Airway epithelial cell (primary cell): ENCODE data around the gene GOLGA6L4. TPM values are rescaled to one million over a fixed set of nuclear protein-coding genes. Genes with fewer than 3 reads are reported as not detected.

Experiments used
- total RNA-seq: library from RNA; depleted of rRNA; stranded (reverse); fragments of >200 nt; gene quantifications from 2 replicates; pipeline ENCODE4 v1.2.3, GENCODE V29; 2015

GOLGA6L4 gene, protein sequence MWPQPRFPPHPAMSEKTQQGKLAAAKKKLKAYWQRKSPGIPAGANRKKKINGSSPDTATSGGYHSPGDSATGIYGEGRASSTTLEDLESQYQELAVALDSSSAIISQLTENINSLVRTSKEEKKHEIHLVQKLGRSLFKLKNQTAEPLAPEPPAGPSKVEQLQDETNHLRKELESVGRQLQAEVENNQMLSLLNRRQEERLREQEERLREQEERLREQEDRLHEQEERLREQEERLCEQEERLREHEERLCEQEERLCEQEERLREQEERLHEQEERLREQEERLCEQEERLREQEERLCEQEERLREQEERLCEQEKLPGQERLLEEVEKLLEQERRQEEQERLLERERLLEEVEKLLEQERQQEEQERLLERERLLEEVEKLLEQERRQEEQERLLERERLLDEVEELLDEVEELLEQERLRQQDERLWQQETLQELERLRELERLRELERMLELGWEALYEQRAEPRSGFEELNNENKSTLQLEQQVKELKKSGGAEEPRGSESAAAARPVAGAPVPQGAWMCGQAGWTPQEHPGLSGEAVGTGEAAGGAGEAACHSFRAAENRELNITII
- 0.42 and 0.46 TPM in 2 replicates for total RNA-seq

DNA sequence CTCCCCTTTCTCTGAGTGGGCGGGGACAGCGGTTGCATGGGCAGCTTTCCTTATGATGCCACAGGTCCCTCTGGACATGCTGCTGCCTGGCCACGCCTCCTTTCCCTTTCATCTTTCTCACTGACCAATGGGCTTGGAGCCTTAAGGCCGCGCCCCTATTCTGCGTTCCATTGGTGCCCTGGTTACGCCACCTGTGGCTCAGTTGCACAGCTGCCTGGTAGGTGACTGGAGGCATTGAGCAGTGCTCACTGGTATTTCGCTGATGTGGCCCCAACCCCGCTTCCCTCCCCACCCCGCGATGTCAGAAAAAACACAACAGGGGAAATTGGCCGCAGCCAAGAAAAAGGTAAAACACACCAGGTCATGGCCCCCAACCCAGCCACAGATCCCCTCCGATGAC, at the start of gene GOLGA6L4:
GOLGA6L4 (plus strand) TSS at position 201 of the 400 bp plus-strand sequence; CDS start at position 263, 62 bp downstream.

